Endothelial cell of umbilical vein (primary cell): ENCODE results near the gene KIF26B. TPM values are rescaled to one million over a fixed set of nuclear protein-coding genes. Genes with fewer than 3 reads are reported as not detected.

Experiments used
- BruUV-seq: library from RNA; stranded (reverse); fragments of 400-500 nt; replicated peaks from 2 replicates; lab custom pipeline; 2021; lab: Mats Ljungman, UMichigan
- CTCF ChIA-PET: fragments of 300-600, 350-600 bp; sonication (Branson Sonifier 250); formaldehyde crosslinking; loops from one replicate; lab custom pipeline; 2021; ENCODE audit warnings: antibody characterized with exemption, inconsistent platforms; lab: Charles Lee
- POLR2A ChIA-PET: fragments of 300-600, 350-600 bp; sonication (Branson Sonifier 250); formaldehyde crosslinking; loops from one replicate; lab custom pipeline; 2021; ENCODE audit warnings: antibody characterized with exemption, inconsistent platforms; lab: Charles Lee
- DNase-seq: peaks from one replicate; pipeline ENCODE4 v3.0.0-alpha.2; 2011; ENCODE audit warnings: low read depth, low spot score
- FAIRE-seq: peaks from 2 replicates; lab custom pipeline; 2011; peaks lifted over from hg19 to GRCh38; lab: Jason Lieb, UNC
- H2AFZ ChIP-seq: 2 replicates; pipeline ENCODE4 v1.6.0; 2012; ENCODE audit warnings: low read depth, low read length, control low read depth, inconsistent platforms
- H3K27ac ChIP-seq: 2 replicates; pipeline ENCODE4 v1.5.1; 2011; ENCODE audit warnings: low read depth, mild to moderate bottlenecking, control low read depth, low read length, moderate library complexity; ENCODE audit not compliant: insufficient read depth
- H3K27me3 ChIP-seq, 2 experiments: 2 replicates each; pipeline versions ENCODE4 v1.6.0 to v1.6.1; 2011; ENCODE audit warnings: low read length in 2 of 2, mixed read lengths in 1 of 2; ENCODE audit not compliant: control insufficient read depth in 2 of 2, insufficient read depth in 2 of 2
- H3K36me3 ChIP-seq, 2 experiments: 2 replicates in 1 of 2; 3 replicates in 1 of 2; pipeline ENCODE4 v1.5.1; 2011; ENCODE audit warnings: low read length in 2 of 2, mild to moderate bottlenecking in 1 of 2, moderate library complexity in 1 of 2; ENCODE audit not compliant: control insufficient read depth in 2 of 2, insufficient read depth in 2 of 2; ENCODE audit errors: extremely low read depth in 1 of 2
- H3K4me1 ChIP-seq: 3 replicates; pipeline ENCODE4 v1.5.1; 2011; ENCODE audit warnings: mild to moderate bottlenecking, low read length; ENCODE audit not compliant: control insufficient read depth, insufficient read depth; ENCODE audit errors: extremely low read depth
- H3K4me2 ChIP-seq: 2 replicates; pipeline ENCODE4 v1.6.1; 2011; ENCODE audit warnings: low read length, control low read depth, mixed read lengths; ENCODE audit not compliant: insufficient read depth
- H3K4me3 ChIP-seq, 3 experiments: fragments of 200-600 bp in 1 of 3; sonication (generic), shearing (Covaris generic) in 1 of 3; replicated peaks in 1 of 3; 2 replicates each; pipeline ENCODE4 v1.5.1; 2011 to 2016; ENCODE audit warnings: control low read depth in 3 of 3, low read length in 3 of 3, mild to moderate bottlenecking in 2 of 3, inconsistent platforms in 1 of 3, low read depth in 1 of 3, moderate library complexity in 1 of 3; ENCODE audit not compliant: insufficient read depth in 1 of 3
- H3K79me2 ChIP-seq: 2 replicates; pipeline ENCODE4 v1.6.0; 2012; ENCODE audit warnings: low read length, inconsistent platforms; ENCODE audit not compliant: control insufficient read depth, insufficient read depth
- H3K9ac ChIP-seq: replicated peaks from 2 replicates; pipeline ENCODE3; 2011; ENCODE audit warnings: low read length, control low read depth; ENCODE audit not compliant: insufficient read depth; ENCODE audit errors: extremely low read depth
- H3K9me1 ChIP-seq: replicated peaks from 3 replicates; pipeline ENCODE4 v1.6.0; 2011; ENCODE audit warnings: mild to moderate bottlenecking, low read length; ENCODE audit not compliant: control insufficient read depth, insufficient read depth; ENCODE audit errors: extremely low read depth
- H3K9me3 ChIP-seq: replicated peaks from 2 replicates; pipeline ENCODE4 v1.5.1; 2012; ENCODE audit warnings: low read length, inconsistent platforms; ENCODE audit not compliant: control insufficient read depth, insufficient read depth
- H4K20me1 ChIP-seq: replicated peaks from 2 replicates; pipeline ENCODE3; 2011; ENCODE audit warnings: mild to moderate bottlenecking, low read length; ENCODE audit not compliant: control insufficient read depth, insufficient read depth; ENCODE audit errors: extremely low read depth
- EZH2 ChIP-seq: IDR thresholded peaks from 2 replicates; pipeline ENCODE4 v1.6.1; 2012; ENCODE audit warnings: borderline replicate concordance, low read depth, mild to moderate bottlenecking, moderate library complexity, low read length, inconsistent platforms; ENCODE audit not compliant: severe bottlenecking
- FOS ChIP-seq: IDR thresholded peaks from 2 replicates; pipeline ENCODE4 v1.6.1; 2011; ENCODE audit warnings: mild to moderate bottlenecking, low read length, moderate library complexity, borderline replicate concordance; ENCODE audit not compliant: insufficient read depth
- GATA2 ChIP-seq: IDR thresholded peaks from 2 replicates; pipeline ENCODE4 v1.7.0; 2011; ENCODE audit warnings: low read depth, mild to moderate bottlenecking, moderate library complexity, mixed read lengths, low read length; ENCODE audit not compliant: insufficient read length, insufficient read depth
- JUN ChIP-seq: IDR thresholded peaks from 2 replicates; pipeline ENCODE4 v1.6.1; 2011; ENCODE audit warnings: borderline replicate concordance, low read depth; ENCODE audit not compliant: insufficient read length, insufficient read depth
- MYC ChIP-seq: IDR thresholded peaks from one replicate; pipeline ENCODE4 v1.6.1; 2011; ENCODE audit warnings: mild to moderate bottlenecking, low read depth, low read length
- POLR2A ChIP-seq: IDR thresholded peaks from 2 replicates; pipeline ENCODE4 v1.6.1; 2012; ENCODE audit warnings: low read depth, mild to moderate bottlenecking, control low read depth, low read length
- POLR2AphosphoS5 ChIP-seq: IDR thresholded peaks from 2 replicates; pipeline ENCODE4 v1.6.1; 2012; ENCODE audit warnings: low read depth, mild to moderate bottlenecking, control low read depth, low read length, moderate library complexity; ENCODE audit not compliant: insufficient read depth
- dilution Hi-C: fragments of 300-500 bp; cut with MboI; formaldehyde crosslinking; loops from one replicate; pipeline ENCODE4 v1.15.0; 2019; ENCODE audit warnings: low sequenced_read_pairs; ENCODE audit not compliant: extremely low pct_ligation_motif_present
- intact Hi-C: fragments of 100-400 bp; cut with micrococcal nuclease; formaldehyde crosslinking; loops from one replicate; pipeline ENCODE4 v1.10.0; 2022
- polyA plus RNA-seq, 4 experiments: library from polyadenylated mRNA; depleted of rRNA in 3 of 4; stranded (reverse) in 3 of 4; unstranded in 1 of 4; fragments of >200 nt; gene quantifications; 2 replicates each; pipeline versions ENCODE4 v1.2.1 to v1.2.3, GENCODE V29; 2011 to 2012; ENCODE audit warnings: missing spikeins in 1 of 4
- total RNA-seq: library from RNA; stranded (reverse); gene quantifications from 2 replicates; pipeline ENCODE4 v1.2.3, GENCODE V29; 2021
- TF ChIP-seq, protein P1 (sequence below): IDR thresholded peaks from 2 replicates; pipeline ENCODE4 v1.6.1; 2011; ENCODE audit not compliant: insufficient read depth, insufficient read length
- TF ChIP-seq, protein P2 (sequence below), 2 donors: IDR thresholded peaks; 1 replicate in 1 of 2; 2 replicates in 1 of 2; pipeline ENCODE4 v1.5.1; 2011; ENCODE audit warnings: low read length in 2 of 2, mild to moderate bottlenecking in 2 of 2, moderate library complexity in 2 of 2, control low read depth in 1 of 2, inconsistent platforms in 1 of 2, low read depth in 1 of 2; ENCODE audit not compliant: insufficient read depth in 1 of 2; ENCODE audit errors: extremely low read depth in 1 of 2

The KIF26B gene
- total and polyA plus RNA-seq, 2 donors (not counting 3 experiments of a cell fraction or from before 2014, with no cell fraction given), result 0.04 to 0.49 TPM

DNA sequence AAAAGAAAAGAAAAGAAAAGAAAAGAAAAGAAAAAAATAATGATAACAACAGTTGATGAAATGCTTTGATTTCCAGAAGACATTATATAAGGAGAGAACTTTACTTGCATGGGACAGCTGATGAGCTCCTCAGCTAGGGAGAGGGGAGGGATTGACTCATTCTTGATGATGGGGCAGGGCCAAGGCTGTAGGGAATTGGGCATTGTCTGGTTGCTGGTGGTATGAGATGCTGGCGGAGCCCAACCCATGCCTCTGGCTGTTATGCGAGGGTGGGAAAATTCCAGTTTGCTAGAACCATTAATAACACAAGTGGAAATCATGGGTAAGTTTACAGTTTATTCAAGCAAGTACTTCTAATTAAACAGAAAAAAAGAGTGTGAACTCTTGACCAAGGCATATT lies 36.0 kb upstream of the KIF26B start:
- H3K4me1 ChIP-seq, result peaks cover 2% of the 10 kb centered on the region
- H3K79me2 ChIP-seq, result no peaks in the 10 kb centered on the region
- H3K36me3 ChIP-seq, result no peaks in the 10 kb centered on the region
- H3K4me2 ChIP-seq, result no peak overlapping the region
- no peaks in the 10 kb centered on the region for H3K9me1 ChIP-seq
- DNase-seq (no peak), FAIRE-seq (no peak)
- no peak overlapping the region for H2AFZ ChIP-seq
- no peaks in the 10 kb centered on the region for H3K27me3 ChIP-seq
- no peak overlapping the region for H3K9ac ChIP-seq
- ChIA-PET POLR2A (no interaction called here), CTCF (no interaction called here)
- no peak overlapping the region for H3K27ac ChIP-seq
- no peaks in the 10 kb centered on the region for H3K9me3 ChIP-seq
- intact Hi-C loops, result no loop called here
- no peak overlapping the region for H3K4me3 ChIP-seq
- dilution Hi-C loops, result no loop called here
- no peaks in the 10 kb centered on the region for H4K20me1 ChIP-seq
- no TSS peak for BruUV-seq
- TF ChIP-seq, protein P1, sequence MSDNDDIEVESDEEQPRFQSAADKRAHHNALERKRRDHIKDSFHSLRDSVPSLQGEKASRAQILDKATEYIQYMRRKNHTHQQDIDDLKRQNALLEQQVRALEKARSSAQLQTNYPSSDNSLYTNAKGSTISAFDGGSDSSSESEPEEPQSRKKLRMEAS, result no peak
- no peak for TF ChIP-seq POLR2AphosphoS5
- TF ChIP-seq, protein P2, sequence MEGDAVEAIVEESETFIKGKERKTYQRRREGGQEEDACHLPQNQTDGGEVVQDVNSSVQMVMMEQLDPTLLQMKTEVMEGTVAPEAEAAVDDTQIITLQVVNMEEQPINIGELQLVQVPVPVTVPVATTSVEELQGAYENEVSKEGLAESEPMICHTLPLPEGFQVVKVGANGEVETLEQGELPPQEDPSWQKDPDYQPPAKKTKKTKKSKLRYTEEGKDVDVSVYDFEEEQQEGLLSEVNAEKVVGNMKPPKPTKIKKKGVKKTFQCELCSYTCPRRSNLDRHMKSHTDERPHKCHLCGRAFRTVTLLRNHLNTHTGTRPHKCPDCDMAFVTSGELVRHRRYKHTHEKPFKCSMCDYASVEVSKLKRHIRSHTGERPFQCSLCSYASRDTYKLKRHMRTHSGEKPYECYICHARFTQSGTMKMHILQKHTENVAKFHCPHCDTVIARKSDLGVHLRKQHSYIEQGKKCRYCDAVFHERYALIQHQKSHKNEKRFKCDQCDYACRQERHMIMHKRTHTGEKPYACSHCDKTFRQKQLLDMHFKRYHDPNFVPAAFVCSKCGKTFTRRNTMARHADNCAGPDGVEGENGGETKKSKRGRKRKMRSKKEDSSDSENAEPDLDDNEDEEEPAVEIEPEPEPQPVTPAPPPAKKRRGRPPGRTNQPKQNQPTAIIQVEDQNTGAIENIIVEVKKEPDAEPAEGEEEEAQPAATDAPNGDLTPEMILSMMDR (IDR thresholded peaks at IDR 0.05; ENCODE audit: extremely low read depth in 1 of 2, insufficient read depth in 1 of 2, low read depth in 1 of 2, low read length in 2 of 2), result no peak
- no peak for TF ChIP-seq EZH2
- no peak for TF ChIP-seq MYC
- TF ChIP-seq FOS, result no peak
- TF ChIP-seq JUN, result no peak
- no peak for TF ChIP-seq POLR2A
- no peak for TF ChIP-seq GATA2
